Heart left ventricle (tissue), 16 donors: ENCODE data around the gene DCDC2. TPM values are rescaled to one million over a fixed set of nuclear protein-coding genes. Genes with fewer than 3 reads are reported as not detected.

Experiments
- ATAC-seq, 4 donors: fragments of 200-7000 bp; cut with Tn5 transposase; one replicate each; pipeline ENCODE4 v1.9.1; 2020 to 2022; ENCODE audit warnings: moderate library complexity in 4 of 4, mild to moderate bottlenecking in 3 of 4, moderate number of reproducible peaks in 1 of 4
- DNase-seq, 5 donors: peaks; one replicate each; pipeline ENCODE4 v3.0.0-alpha.2; 2020
- H3K27ac ChIP-seq, 12 donors: fragments of 200-600 bp; sonication (generic) in 4 of 12; one replicate each; pipeline versions ENCODE4 v1.5.0 to v1.8.0; 2016 to 2022; ENCODE audit warnings: mild to moderate bottlenecking in 2 of 12
- H3K27me3 ChIP-seq, 9 donors: fragments of 200-600 bp; sonication (generic) in 2 of 9; one replicate each; pipeline versions ENCODE4 v1.5.1 to v1.8.0; 2016 to 2022; ENCODE audit warnings: mild to moderate bottlenecking in 3 of 9
- H3K36me3 ChIP-seq, 9 donors: fragments of 200-600 bp; sonication (generic) in 2 of 9; one replicate each; pipeline versions ENCODE4 v1.5.0 to v1.8.0; 2018 to 2022; ENCODE audit warnings: mild to moderate bottlenecking in 2 of 9
- H3K4me1 ChIP-seq, 12 donors: fragments of 200-600 bp; sonication (generic) in 4 of 12; one replicate each; pipeline versions ENCODE4 v1.5.0 to v1.8.0; 2016 to 2022; ENCODE audit warnings: mild to moderate bottlenecking in 3 of 12
- H3K4me3 ChIP-seq, 12 donors: fragments of 200-600 bp; sonication (generic) in 4 of 12; one replicate each; pipeline versions ENCODE4 v1.5.0 to v1.8.0; 2017 to 2022; ENCODE audit warnings: mild to moderate bottlenecking in 9 of 12, moderate library complexity in 4 of 12
- H3K9me3 ChIP-seq, 12 donors: fragments of 200-600 bp; sonication (generic) in 4 of 12; one replicate each; pipeline versions ENCODE4 v1.5.0 to v1.8.0; 2016 to 2022; ENCODE audit warnings: mild to moderate bottlenecking in 1 of 12
- POLR2A ChIP-seq, 2 donors: fragments of 450-650 bp; IDR thresholded peaks; one replicate each; pipeline ENCODE4 v1.6.1; 2017; ENCODE audit warnings: antibody characterized with exemption in 2 of 2, mild to moderate bottlenecking in 2 of 2, moderate library complexity in 2 of 2
- WGBS, 4 donors: extraction: QIAGEN DNeasy Blood & Tissue Kit in 2 of 4; methylation state at CpG; one replicate each; pipeline versions ENCODE4 v1.1.5 to v1.1.7; 2013 to 2018; 5-methylcytosine and 5-hydroxymethylcytosine counted together
- intact Hi-C, 10 donors: fragments of 100-400 bp; cut with DNase I; formaldehyde crosslinking; loops; one replicate each; pipeline versions ENCODE4 v1.11.1 to v1.14.2; 2022
- polyA plus RNA-seq, 2 donors: library from polyadenylated mRNA; stranded (reverse); fragments of 200-250 nt; gene quantifications; one replicate each; pipeline ENCODE4 v1.2.3, GENCODE V29; 2013
- total RNA-seq, 9 donors: library from RNA; depleted of rRNA in 2 of 9; stranded (reverse); fragments of >200 nt in 2 of 9; fragmentation: NEBNext Ultra II Directional in 3 of 9; extraction: Animal tissue kit (Norgen Biotek cat#: 25700) in 3 of 9; gene quantifications; one replicate each; pipeline versions ENCODE4 v1.1.0 to v1.2.4, GENCODE V29; 2016 to 2023
- TF ChIP-seq, protein P1 (sequence below), 12 donors: fragments of 200-600 bp; sonication (generic) in 4 of 12; IDR thresholded peaks; one replicate each; pipeline versions ENCODE4 v1.5.0 to v1.8.0; 2018 to 2022; ENCODE audit warnings: antibody characterized with exemption in 12 of 12, mild to moderate bottlenecking in 5 of 12
- donor health status: ischemic (EF 13 %, LVEDD 7.1; RV severe dilation, severe dysfunction).
- donor health status: healthy with polysubstance abuse.
- donor health status: DM: no; HTN: yes; CAD: no.
- donor health status: DM: no; HTN: no; CAD: no.
- donor health status: ischemic (EF 25% LVEDD 6.9; RV normal size, moderate dysfunction).
- donor health status: ischemic (EF 25% LVEDD 5.7; RV mildly dilated, moderate dysfunction).
- donor health status: healthy.
- donor health status: DM: yes; HTN: yes; CAD: no.
- donor health status: ischemic (EF 35%, LVEDD 5.7; RV mildly dilated, moderate dysfunction).
- donor health status: nonischemic (EF 11% LVEDD 7.7; RV severe dilation, severe dysfunction).
- donor health status: DM: yes; HTN: yes; CAD: no.
- donor health status: PGD.
- donor health status: ischemic (EF 29% LVEDD 5.4; RV normal size, mild dysfunction).
- donor health status: nonischemic (EF 23%, LVEDD 6.1; RV moderate dilation, normal function).

DCDC2 gene
- total and polyA plus RNA-seq, 11 donors, result 0.05 to 0.16 TPM; not detected in 9

- intact Hi-C loops, result no loop called here
- H3K9me3 ChIP-seq, result no peaks in the 10 kb centered on the region
- no peak overlapping the region for H3K27ac ChIP-seq
- no peaks in the 10 kb centered on the region for H3K4me1 ChIP-seq
- H3K27me3 ChIP-seq, result peaks cover 0 to 5% (median 0%) of the 10 kb centered on the region in 9 donors
- H3K36me3 ChIP-seq, result no peaks in the 10 kb centered on the region
- DNase-seq, result no peak
- H3K4me3 ChIP-seq, result no peak overlapping the region
- 76 to 87% (median 83%) methylated on average over 4 of the region's 4 CpGs for WGBS, 4 donors
- no peak for ATAC-seq
- no peak for TF ChIP-seq POLR2A (IDR thresholded peaks at IDR 0.05)
- TF ChIP-seq, protein P1, sequence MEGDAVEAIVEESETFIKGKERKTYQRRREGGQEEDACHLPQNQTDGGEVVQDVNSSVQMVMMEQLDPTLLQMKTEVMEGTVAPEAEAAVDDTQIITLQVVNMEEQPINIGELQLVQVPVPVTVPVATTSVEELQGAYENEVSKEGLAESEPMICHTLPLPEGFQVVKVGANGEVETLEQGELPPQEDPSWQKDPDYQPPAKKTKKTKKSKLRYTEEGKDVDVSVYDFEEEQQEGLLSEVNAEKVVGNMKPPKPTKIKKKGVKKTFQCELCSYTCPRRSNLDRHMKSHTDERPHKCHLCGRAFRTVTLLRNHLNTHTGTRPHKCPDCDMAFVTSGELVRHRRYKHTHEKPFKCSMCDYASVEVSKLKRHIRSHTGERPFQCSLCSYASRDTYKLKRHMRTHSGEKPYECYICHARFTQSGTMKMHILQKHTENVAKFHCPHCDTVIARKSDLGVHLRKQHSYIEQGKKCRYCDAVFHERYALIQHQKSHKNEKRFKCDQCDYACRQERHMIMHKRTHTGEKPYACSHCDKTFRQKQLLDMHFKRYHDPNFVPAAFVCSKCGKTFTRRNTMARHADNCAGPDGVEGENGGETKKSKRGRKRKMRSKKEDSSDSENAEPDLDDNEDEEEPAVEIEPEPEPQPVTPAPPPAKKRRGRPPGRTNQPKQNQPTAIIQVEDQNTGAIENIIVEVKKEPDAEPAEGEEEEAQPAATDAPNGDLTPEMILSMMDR (IDR thresholded peaks at IDR 0.05), result no peak
Measured at GRCh38 chr6:24329022-24329421, 28.8 kb downstream of the DCDC2 start.

GRCh38 chr6:24327756-24328155 lies 30.1 kb downstream of the DCDC2 start:
- intact Hi-C loops, result no loop called here
- H3K4me1 ChIP-seq, result no peaks in the 10 kb centered on the region
- no peak overlapping the region for H3K27ac ChIP-seq
- no peak for DNase-seq
- peaks cover 0 to 9% (median 0%) of the 10 kb centered on the region in 9 donors for H3K27me3 ChIP-seq
- TF ChIP-seq, protein P1 (IDR thresholded peaks at IDR 0.05), result no peak
- TF ChIP-seq POLR2A (IDR thresholded peaks at IDR 0.05), result no peak
- H3K9me3 ChIP-seq, result no peaks in the 10 kb centered on the region
- no peaks in the 10 kb centered on the region for H3K36me3 ChIP-seq
- H3K4me3 ChIP-seq, result no peak overlapping the region
- WGBS, 4 donors, result 93 to 97% (median 95%) methylated on average over 4 of the region's 4 CpGs
- no peak for ATAC-seq

- DNase-seq (no peak), ATAC-seq (no peak)
- peaks cover 0 to 9% (median 0%) of the 10 kb centered on the region in 9 donors for H3K27me3 ChIP-seq
- no peaks in the 10 kb centered on the region for H3K9me3 ChIP-seq
- TF ChIP-seq, protein P1 (IDR thresholded peaks at IDR 0.05), result no peak
- no peak for TF ChIP-seq POLR2A (IDR thresholded peaks at IDR 0.05)
- intact Hi-C loops, result no loop called here
- H3K4me3 ChIP-seq, result no peak overlapping the region
- H3K36me3 ChIP-seq, result no peaks in the 10 kb centered on the region
- 67 to 83% (median 75%) methylated on average over 1 of the region's 1 CpG for WGBS, 4 donors
- H3K27ac ChIP-seq, result no peak overlapping the region
- H3K4me1 ChIP-seq, result no peaks in the 10 kb centered on the region
Measured at GRCh38 chr6:24325978-24326377, 31.9 kb downstream of the DCDC2 start.

DNA sequence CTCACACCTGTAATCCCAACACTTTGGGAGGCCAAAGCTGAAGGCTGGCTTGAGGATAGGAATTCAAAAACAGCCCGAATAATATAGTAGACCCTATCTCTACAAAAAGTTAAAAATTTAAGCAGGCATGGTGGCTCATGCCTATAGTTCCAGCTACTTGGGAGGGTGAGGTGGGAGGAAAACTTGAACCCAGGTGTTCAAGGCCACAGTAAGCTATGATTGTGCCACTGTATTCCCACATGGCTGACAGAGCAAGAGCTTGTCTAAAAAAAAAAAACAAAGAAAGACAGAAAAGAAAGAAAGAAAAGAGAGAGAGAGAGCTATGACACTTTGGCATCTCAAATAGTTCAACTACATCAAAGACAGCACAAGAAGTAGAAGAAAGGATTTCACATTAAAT lies 33.2 kb downstream of the DCDC2 start:
- H3K27ac ChIP-seq, result no peak overlapping the region
- H3K9me3 ChIP-seq, result no peaks in the 10 kb centered on the region
- no peaks in the 10 kb centered on the region for H3K36me3 ChIP-seq
- intact Hi-C loops, result no loop called here
- H3K4me3 ChIP-seq, result no peak overlapping the region
- H3K27me3 ChIP-seq, result peaks cover 0 to 9% (median 0%) of the 10 kb centered on the region in 9 donors
- TF ChIP-seq, protein P1 (IDR thresholded peaks at IDR 0.05), result no peak
- TF ChIP-seq POLR2A (IDR thresholded peaks at IDR 0.05), result no peak
- H3K4me1 ChIP-seq, result no peaks in the 10 kb centered on the region
- 72 to 100% (median 89%) methylated on average over 1 of the region's 1 CpG for WGBS, 4 donors
- no peak for ATAC-seq
- no peak for DNase-seq
